ENCODE measurements around the gene ARHGAP27. TPM values are rescaled to one million over a fixed set of nuclear protein-coding genes. Genes with fewer than 3 reads are reported as not detected.
"Not testable (repeated sequence)": the region's sequence is repeated elsewhere in the genome, so short reads cannot be mapped to it uniquely, and the experiment has no call there.

ARHGAP27 gene
- polyA plus RNA-seq, 1 donor: 12.5 TPM

GRCh38 chr17:45361976-45362375 is 70.7 kb downstream of the ARHGAP27 start:
- no peak for DNase-seq

- DNase-seq: no peak
These were observed 71.2 kb downstream of the ARHGAP27 start for GRCh38 chr17:45361451-45361850.

- DNase-seq: no peak
These were observed 75.2 kb downstream of the ARHGAP27 start for GRCh38 chr17:45357364-45357997.

- no peak for DNase-seq
These were observed 77.6 kb downstream of the ARHGAP27 start for GRCh38 chr17:45355087-45355486.

- DNase-seq: no peak
These were observed 79.6 kb downstream of the ARHGAP27 start for GRCh38 chr17:45353043-45353442.

- DNase-seq: no peak
These were observed 80.8 kb downstream of the ARHGAP27 start for GRCh38 chr17:45351831-45352230.

- DNase-seq: no peak
These were observed 85.2 kb downstream of the ARHGAP27 start for GRCh38 chr17:45347444-45347843.

- no peak for DNase-seq
These were observed 86.3 kb downstream of the ARHGAP27 start for GRCh38 chr17:45346216-45347015.

GRCh38 chr17:45345554-45346215 is 87.0 kb downstream of the ARHGAP27 start:
- peak; percentile 46 for DNase-seq

- no peak for DNase-seq
These were observed 87.5 kb downstream of the ARHGAP27 start for GRCh38 chr17:45345246-45345553.

- DNase-seq: not testable (repeated sequence)
These were observed 88.6 kb downstream of the ARHGAP27 start for GRCh38 chr17:45343967-45344664.

Other genes starting within 250 kb of the ARHGAP27 start
- gene FMNL1, start 211.0 kb downstream of the ARHGAP27 start, polyA plus RNA-seq (ENCODE audit: insufficient read length): 10.0 TPM
- gene SPATA32, start 170.8 kb downstream of the ARHGAP27 start, polyA plus RNA-seq (ENCODE audit: insufficient read length): not detected
- gene MAP3K14, start 115.8 kb downstream of the ARHGAP27 start, polyA plus RNA-seq (ENCODE audit: insufficient read length): 11.5 TPM
- gene PLEKHM1, start 57.9 kb upstream of the ARHGAP27 start, polyA plus RNA-seq (ENCODE audit: insufficient read length): 13.3 TPM